HepG2 (cell line): ENCODE results near the gene FAM162A. TPM values are rescaled to one million over a fixed set of nuclear protein-coding genes. Genes with fewer than 3 reads are reported as not detected.

Experiments
- CHD2 ChIP-seq: IDR thresholded peaks from 2 replicates; pipeline ENCODE4 v1.6.1; 2011; ENCODE audit warnings: low read depth, low read length, improper control_type of control experiment
- FOXM1 ChIP-seq: sonication (generic); formaldehyde crosslinking; IDR thresholded peaks from 2 replicates; pipeline ENCODE4 v1.5.0; 2020; ENCODE audit warnings: missing genetic modification reagents
- FOXO1 ChIP-seq: sonication (generic); formaldehyde crosslinking; IDR thresholded peaks from 2 replicates; pipeline ENCODE4 v1.4.0; 2020; ENCODE audit warnings: missing genetic modification reagents
- HBP1 ChIP-seq: IDR thresholded peaks from 2 replicates; pipeline ENCODE4 v1.6.1; 2016; ENCODE audit warnings: low read depth, control low read depth
- IKZF4 ChIP-seq: sonication (generic); formaldehyde crosslinking; IDR thresholded peaks from 2 replicates; pipeline ENCODE4 v1.5.1; 2020; ENCODE audit warnings: borderline replicate concordance, mild to moderate bottlenecking, low read depth, missing genetic modification reagents; ENCODE audit errors: not compliant biosample characterization
- IRX3 ChIP-seq: sonication (generic); formaldehyde crosslinking; IDR thresholded peaks from 2 replicates; pipeline ENCODE4 v1.8.1; 2023; ENCODE audit warnings: mild to moderate bottlenecking, low read depth, missing genetic modification reagents, borderline replicate concordance
- KMT2B ChIP-seq: IDR thresholded peaks from 2 replicates; pipeline ENCODE4 v1.6.1; 2016; ENCODE audit warnings: missing genetic modification reagents, missing compliant biosample characterization
- PHF21A ChIP-seq: sonication (generic); formaldehyde crosslinking; IDR thresholded peaks from 2 replicates; pipeline ENCODE4 v1.5.0; 2020; ENCODE audit warnings: mild to moderate bottlenecking, missing genetic modification reagents
- POGK ChIP-seq: sonication (generic); formaldehyde crosslinking; conservative IDR thresholded peaks from 2 replicates; pipeline ENCODE4 v1.8.0; 2022; ENCODE audit warnings: mild to moderate bottlenecking, moderate library complexity, missing genetic modification reagents
- SMYD3 ChIP-seq: sonication (generic); formaldehyde crosslinking; IDR thresholded peaks from 2 replicates; pipeline ENCODE4 v1.8.1; 2023; ENCODE audit warnings: mild to moderate bottlenecking, missing genetic modification reagents
- TBX3 ChIP-seq: fragments of 450-650 bp; IDR thresholded peaks from 2 replicates; pipeline ENCODE4 v1.6.1; 2017; ENCODE audit warnings: antibody characterized with exemption, mild to moderate bottlenecking, inconsistent platforms, borderline replicate concordance
- ZBTB3 ChIP-seq: sonication (generic); formaldehyde crosslinking; IDR thresholded peaks from 2 replicates; pipeline ENCODE4 v1.4.0; 2020; ENCODE audit warnings: low read depth, mild to moderate bottlenecking, moderate library complexity, missing genetic modification reagents, borderline replicate concordance
- ZNF292 ChIP-seq: sonication (generic); formaldehyde crosslinking; IDR thresholded peaks from 2 replicates; pipeline ENCODE4 v1.8.1; 2022; ENCODE audit warnings: mild to moderate bottlenecking, low read depth, missing genetic modification reagents, borderline replicate concordance
- ZNF503 ChIP-seq: sonication (generic); formaldehyde crosslinking; IDR thresholded peaks from 2 replicates; pipeline ENCODE4 v1.4.0; 2020; ENCODE audit warnings: missing genetic modification reagents
- ZNF770 ChIP-seq: sonication (generic); formaldehyde crosslinking; IDR thresholded peaks from 2 replicates; pipeline ENCODE4 v1.5.0; 2020; ENCODE audit warnings: mild to moderate bottlenecking, missing genetic modification reagents
- ZNF784 ChIP-seq: sonication (generic); formaldehyde crosslinking; IDR thresholded peaks from 2 replicates; pipeline ENCODE4 v1.5.1; 2020; ENCODE audit warnings: missing genetic modification reagents, mild to moderate bottlenecking, borderline replicate concordance
- polyA plus RNA-seq, 8 experiments: library from polyadenylated mRNA; depleted of rRNA in 3 of 8; stranded (reverse) in 7 of 8; unstranded in 1 of 8; fragments of >200 nt; fragmentation: Illumina TruSeq in 4 of 8; extraction: Trizol in 4 of 8; gene quantifications; 2 replicates each; pipeline versions ENCODE4 v1.2.1 to v1.2.3, GENCODE V29; 2011 to 2016; ENCODE audit warnings: low read depth in 4 of 8, missing spikeins in 1 of 8, mixed read lengths in 1 of 8; ENCODE audit not compliant: insufficient read depth in 1 of 8
- total RNA-seq, 5 experiments: library from RNA; depleted of rRNA; stranded (reverse); fragments of >200 nt; fragmentation: Illumina TruSeq; extraction: Trizol; gene quantifications; 2 replicates each; pipeline ENCODE4 v1.2.3, GENCODE V29; 2016; ENCODE audit warnings: low read depth in 1 of 5

Gene FAM162A
- total and polyA plus RNA-seq, 2 of the 13 experiments (the other 11 are each of a cell fraction or from before 2014, with no cell fraction given) = 115 to 155 TPM

GRCh38 chr3:122383771-122384697, at the start of gene FAM162A (continued):
- TF ChIP-seq IKZF4 (CRISPR knock-in tag) (peak; percentile 49), ZNF292 (CRISPR knock-in tag) (peak; percentile 95), HBP1 (CRISPR knock-in tag) (peak; percentile 81; the same call in 1 of the 2 replicates), FOXM1 (CRISPR knock-in tag) (0 out of 2 replicates have a peak, but pooled peaks have one; percentile 77), ZBTB3 (CRISPR knock-in tag) (peak; percentile 58; the same call in 1 of the 2 replicates), CHD2 (no peak; the same call in 1 of the 2 replicates), IRX3 (CRISPR knock-in tag) (no peak; the same call in 1 of the 2 replicates), POGK (CRISPR knock-in tag) (peak; percentile 82; the same call in 1 of the 2 replicates), SMYD3 (CRISPR knock-in tag) (peak; percentile 65; the same call in 1 of the 2 replicates), ZNF784 (peak; percentile 93), TBX3 (no peak), ZNF770 (peak; percentile 13; the same call in 1 of the 2 replicates), PHF21A (CRISPR knock-in tag) (0 out of 2 replicates have a peak, but pooled peaks have one; percentile 65), FOXO1 (CRISPR knock-in tag) (peak; percentile 83), KMT2B (peak; percentile 87), ZNF503 (CRISPR knock-in tag) (no peak)
